Measurements from ENCODE around the gene ORMDL2.

Gene ORMDL2

DNA sequence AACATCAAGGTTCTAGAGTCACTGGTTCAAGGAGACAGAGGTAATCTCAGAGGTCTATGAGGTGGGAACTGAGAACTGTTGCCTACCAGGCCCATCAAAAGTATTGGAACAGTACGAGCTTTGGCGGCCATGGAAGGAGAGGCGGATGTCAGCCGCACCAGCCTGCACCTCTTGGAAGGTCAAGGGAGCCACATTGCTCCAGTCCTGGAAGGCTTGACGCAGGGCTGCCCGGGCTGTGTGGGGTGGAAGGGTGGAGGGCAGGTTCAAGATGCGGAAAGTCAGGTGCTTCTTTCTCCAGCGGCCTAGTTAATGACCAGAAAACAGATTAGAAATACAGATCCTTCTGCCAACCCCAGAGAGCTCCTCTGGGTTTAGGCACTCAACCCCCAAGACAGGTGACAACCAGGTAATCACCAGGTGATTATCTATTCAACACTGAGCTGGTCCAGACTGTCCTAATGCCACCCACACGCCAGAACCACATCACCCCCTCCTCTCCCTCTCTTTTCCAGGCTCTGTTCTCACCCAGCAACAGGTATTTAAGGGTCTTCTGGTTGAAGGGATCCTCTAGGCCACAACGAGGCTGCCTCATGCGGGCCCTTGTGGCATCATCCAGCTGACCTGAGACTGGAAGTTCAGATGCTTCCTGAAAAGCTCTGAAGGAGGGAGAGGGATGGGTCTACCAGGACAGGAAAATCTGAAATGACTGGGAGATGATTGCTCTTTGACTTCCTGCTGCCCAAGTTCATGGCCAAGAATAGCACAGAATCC lies 22.9 kb downstream of the ORMDL2 start:
- Histone ChIP-seq H3K27ac (ENCODE audit: low read depth, low read length, poor library complexity, severe bottlenecking) (no peak overlapping the region), H3K27me3 (ENCODE audit: insufficient read depth, low read length) (no peaks in the 10 kb centered on the region), H3K4me3 (ENCODE audit: low read depth, low read length, poor library complexity, severe bottlenecking) (no peak overlapping the region), H3K9ac (ENCODE audit: low read length) (no peak overlapping the region), H3K4me2 (ENCODE audit: low read length) (no peak overlapping the region), H3K9me3 (ENCODE audit: low read length) (no peaks in the 10 kb centered on the region), H3K79me2 (ENCODE audit: insufficient read depth, low read length) (no peaks in the 10 kb centered on the region), H3K9me2 (ENCODE audit: low read depth, low read length) (no peaks in the 10 kb centered on the region), H4K20me1 (ENCODE audit: insufficient read depth, low read length) (no peaks in the 10 kb centered on the region), H3K4me1 (ENCODE audit: insufficient read depth, low read length, severe bottlenecking) (no peaks in the 10 kb centered on the region), H3K36me3 (ENCODE audit: insufficient read depth, low read length) (no peaks in the 10 kb centered on the region; the same call in 1 of the 2 replicates), H2AFZ (ENCODE audit: low read length) (no peak overlapping the region), H3F3A (ENCODE audit: insufficient read depth, low read length) (no peaks in the 10 kb centered on the region)
- TF ChIP-seq, protein P1, sequence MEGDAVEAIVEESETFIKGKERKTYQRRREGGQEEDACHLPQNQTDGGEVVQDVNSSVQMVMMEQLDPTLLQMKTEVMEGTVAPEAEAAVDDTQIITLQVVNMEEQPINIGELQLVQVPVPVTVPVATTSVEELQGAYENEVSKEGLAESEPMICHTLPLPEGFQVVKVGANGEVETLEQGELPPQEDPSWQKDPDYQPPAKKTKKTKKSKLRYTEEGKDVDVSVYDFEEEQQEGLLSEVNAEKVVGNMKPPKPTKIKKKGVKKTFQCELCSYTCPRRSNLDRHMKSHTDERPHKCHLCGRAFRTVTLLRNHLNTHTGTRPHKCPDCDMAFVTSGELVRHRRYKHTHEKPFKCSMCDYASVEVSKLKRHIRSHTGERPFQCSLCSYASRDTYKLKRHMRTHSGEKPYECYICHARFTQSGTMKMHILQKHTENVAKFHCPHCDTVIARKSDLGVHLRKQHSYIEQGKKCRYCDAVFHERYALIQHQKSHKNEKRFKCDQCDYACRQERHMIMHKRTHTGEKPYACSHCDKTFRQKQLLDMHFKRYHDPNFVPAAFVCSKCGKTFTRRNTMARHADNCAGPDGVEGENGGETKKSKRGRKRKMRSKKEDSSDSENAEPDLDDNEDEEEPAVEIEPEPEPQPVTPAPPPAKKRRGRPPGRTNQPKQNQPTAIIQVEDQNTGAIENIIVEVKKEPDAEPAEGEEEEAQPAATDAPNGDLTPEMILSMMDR (IDR thresholded peaks at IDR 0.05; ENCODE audit: low read length), result no peak
- no peak for TF ChIP-seq EZH2 (IDR thresholded peaks at IDR 0.05; ENCODE audit: borderline replicate concordance, low read length)

DNA sequence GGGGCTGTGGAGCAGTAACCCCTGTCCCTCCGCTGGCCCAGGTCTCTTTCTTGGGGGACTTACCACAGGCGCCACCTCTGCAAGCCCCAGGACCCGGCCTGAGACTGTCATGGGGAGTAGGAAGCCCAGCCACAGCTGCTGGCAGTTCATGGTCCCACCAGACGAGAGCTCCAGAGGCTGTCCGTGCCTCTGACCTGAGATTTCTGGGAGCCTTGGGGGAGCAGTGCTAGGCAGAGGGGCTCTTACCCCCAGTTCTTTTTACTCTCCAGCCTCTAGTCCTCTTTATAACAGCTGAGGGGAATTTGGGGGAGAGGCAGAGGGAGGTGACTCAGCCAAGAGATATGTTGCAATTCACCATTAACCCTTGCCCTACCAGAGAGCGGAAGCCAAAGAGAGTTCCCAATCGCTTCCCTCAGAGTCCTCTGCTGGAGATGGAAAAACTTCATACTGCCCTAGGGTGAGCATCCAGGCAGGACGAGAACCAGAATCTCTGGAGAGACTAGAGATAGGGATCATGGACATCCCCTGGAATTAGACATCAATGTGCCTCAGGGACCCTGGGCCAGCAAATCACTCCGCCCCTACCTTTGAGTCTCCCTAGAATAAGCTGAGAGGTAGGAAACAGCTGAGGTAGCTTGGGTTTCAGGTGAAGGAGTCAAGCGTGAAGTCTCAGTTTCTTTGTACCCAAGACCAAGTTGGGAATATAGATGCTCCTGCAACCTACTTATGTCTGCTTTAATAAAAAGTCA lies 25.0 kb downstream of the ORMDL2 start, which contains the start of gene MMP19:
Gene MMP19, minus strand, starts transcription at position 256 of the 749 bp plus-strand sequence. Its CDS starts 106 bp downstream, at position 150.
- Histone ChIP-seq H3K4me3 (ENCODE audit: low read depth, low read length, poor library complexity, severe bottlenecking) (no peak within 1 kb of the TSS), H3K36me3 (ENCODE audit: insufficient read depth, low read length) (no peaks in the 10 kb centered on the region; the same call in 1 of the 2 replicates), H3K9me3 (ENCODE audit: low read length) (no peaks in the 10 kb centered on the region), H3K27me3 (ENCODE audit: insufficient read depth, low read length) (0 out of 2 replicates have a peak, but pooled peaks cover 3% of the 10 kb centered on the region), H3K27ac (ENCODE audit: low read depth, low read length, poor library complexity, severe bottlenecking) (no peak within 1 kb of the TSS), H3K9me2 (ENCODE audit: low read depth, low read length) (no peaks in the 10 kb centered on the region), H3K9ac (ENCODE audit: low read length) (no peak within 1 kb of the TSS), H3K4me2 (ENCODE audit: low read length) (no peak within 1 kb of the TSS), H3F3A (ENCODE audit: insufficient read depth, low read length) (no peaks in the 10 kb centered on the region), H3K4me1 (ENCODE audit: insufficient read depth, low read length, severe bottlenecking) (no peaks in the 10 kb centered on the region), H4K20me1 (ENCODE audit: insufficient read depth, low read length) (no peaks in the 10 kb centered on the region), H2AFZ (ENCODE audit: low read length) (no peak within 1 kb of the TSS), H3K79me2 (ENCODE audit: insufficient read depth, low read length) (no peaks in the 10 kb centered on the region)
- TF ChIP-seq, protein P1 (IDR thresholded peaks at IDR 0.05; ENCODE audit: low read length), result no peak
- TF ChIP-seq EZH2 (IDR thresholded peaks at IDR 0.05; ENCODE audit: borderline replicate concordance, low read length), result no peak

DNA sequence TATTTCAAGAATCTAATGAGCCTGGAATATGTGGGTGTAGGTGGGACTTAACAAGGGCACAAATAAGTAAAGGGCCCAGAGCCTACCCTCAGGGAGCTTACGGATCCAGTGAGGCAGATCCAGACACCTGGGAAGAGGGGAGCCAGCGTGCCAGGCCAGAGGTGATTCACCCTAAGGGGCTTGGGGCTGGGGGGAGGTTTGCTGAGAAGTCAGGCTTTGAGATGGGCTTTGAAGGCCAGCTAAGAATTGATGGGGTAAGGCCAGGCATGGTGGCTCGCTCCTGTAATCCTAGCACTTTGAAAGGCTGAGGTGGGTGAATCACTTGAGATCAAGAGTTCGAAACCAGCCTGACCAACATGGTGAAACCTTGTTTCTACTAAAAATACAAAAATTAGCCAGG lies 25.6 kb downstream of the ORMDL2 start:
- Histone ChIP-seq H3F3A (ENCODE audit: insufficient read depth, low read length) (no peaks in the 10 kb centered on the region), H4K20me1 (ENCODE audit: insufficient read depth, low read length) (no peaks in the 10 kb centered on the region), H3K4me2 (ENCODE audit: low read length) (no peak overlapping the region), H3K9me2 (ENCODE audit: low read depth, low read length) (no peaks in the 10 kb centered on the region), H3K4me1 (ENCODE audit: insufficient read depth, low read length, severe bottlenecking) (no peaks in the 10 kb centered on the region), H3K27me3 (ENCODE audit: insufficient read depth, low read length) (0 out of 2 replicates have a peak, but pooled peaks cover 3% of the 10 kb centered on the region), H2AFZ (ENCODE audit: low read length) (no peak overlapping the region), H3K36me3 (ENCODE audit: insufficient read depth, low read length) (no peaks in the 10 kb centered on the region; the same call in 1 of the 2 replicates), H3K27ac (ENCODE audit: low read depth, low read length, poor library complexity, severe bottlenecking) (no peak overlapping the region), H3K79me2 (ENCODE audit: insufficient read depth, low read length) (no peaks in the 10 kb centered on the region), H3K9me3 (ENCODE audit: low read length) (no peaks in the 10 kb centered on the region), H3K4me3 (ENCODE audit: low read depth, low read length, poor library complexity, severe bottlenecking) (no peak overlapping the region), H3K9ac (ENCODE audit: low read length) (no peak overlapping the region)
- TF ChIP-seq EZH2 (IDR thresholded peaks at IDR 0.05; ENCODE audit: borderline replicate concordance, low read length), result no peak
- TF ChIP-seq, protein P1 (IDR thresholded peaks at IDR 0.05; ENCODE audit: low read length), result no peak

Measured in OCI-LY1 (cell line).